Suprapubic skin (tissue), 4 donors: Measurements from ENCODE around the gene TTC39A. TPM values are rescaled to one million over a fixed set of nuclear protein-coding genes. Genes with fewer than 3 reads are reported as not detected.

Experiments used
- DNase-seq, 2 donors: peaks; one replicate each; pipeline ENCODE4 v3.0.0-alpha.2; 2019; ENCODE audit warnings: low spot score in 2 of 2
- H3K27ac ChIP-seq: fragments of 200-600 bp; sonication (generic); one replicate; pipeline ENCODE4 v1.5.1; 2019
- H3K27me3 ChIP-seq: fragments of 200-600 bp; sonication (generic); one replicate; pipeline ENCODE4 v1.5.1; 2019
- H3K36me3 ChIP-seq: fragments of 200-600 bp; sonication (generic); one replicate; pipeline ENCODE4 v1.5.1; 2019
- H3K4me1 ChIP-seq: fragments of 200-600 bp; sonication (generic); one replicate; pipeline ENCODE4 v1.5.1; 2019
- H3K4me3 ChIP-seq: fragments of 200-600 bp; sonication (generic); one replicate; pipeline ENCODE4 v1.5.1; 2019; ENCODE audit warnings: mild to moderate bottlenecking
- H3K9me3 ChIP-seq: fragments of 200-600 bp; sonication (generic); one replicate; pipeline ENCODE4 v1.5.1; 2019
- CTCF ChIP-seq, 2 donors: fragments of 200-600 bp in 1 of 2; fragments of 450-650 bp in 1 of 2; sonication (generic) in 1 of 2; IDR thresholded peaks; one replicate each; pipeline ENCODE4 v1.5.1; 2016 to 2019; ENCODE audit warnings: antibody characterized with exemption in 2 of 2, mild to moderate bottlenecking in 1 of 2, moderate library complexity in 1 of 2
- EP300 ChIP-seq: sonication (generic); formaldehyde crosslinking; IDR thresholded peaks from one replicate; pipeline ENCODE4 v1.6.1; 2017; ENCODE audit warnings: antibody characterized with exemption
- POLR2A ChIP-seq, 2 donors: fragments of 450-650 bp; IDR thresholded peaks; one replicate each; pipeline ENCODE4 v1.6.1; 2017; ENCODE audit warnings: antibody characterized with exemption in 2 of 2, mild to moderate bottlenecking in 2 of 2, moderate library complexity in 2 of 2
- POLR2AphosphoS5 ChIP-seq, 3 donors: sonication (generic); formaldehyde crosslinking; IDR thresholded peaks; one replicate each; pipeline ENCODE4 v1.6.1; 2017; ENCODE audit warnings: antibody characterized with exemption in 3 of 3
- WGBS: methylation state at CpG from one replicate; pipeline ENCODE4 v1.1.5; 2018; 5-methylcytosine and 5-hydroxymethylcytosine counted together
- total RNA-seq, 4 donors: library from RNA; depleted of rRNA; stranded (reverse); fragments of >200 nt; gene quantifications; one replicate each; pipeline ENCODE4 v1.1.0, GENCODE V29; 2016

Gene TTC39A
- total RNA-seq, 4 donors from 2014 or later = 9.4 to 16.3 (median 13.1) TPM

GRCh38 chr1:51276286-51276685 is 54.1 kb downstream of the TTC39A start:
- no peak for DNase-seq
- no peaks in the 10 kb centered on the region for H3K4me1 ChIP-seq
- H3K36me3 ChIP-seq = peaks cover 14% of the 10 kb centered on the region
- no peak overlapping the region for H3K4me3 ChIP-seq
- no peak overlapping the region for H3K27ac ChIP-seq
- no peaks in the 10 kb centered on the region for H3K27me3 ChIP-seq
- WGBS = 89% methylated on average over 7 of the region's 7 CpGs
- H3K9me3 ChIP-seq = no peaks in the 10 kb centered on the region
- no peak for TF ChIP-seq EP300
- TF ChIP-seq CTCF (IDR thresholded peaks at IDR 0.05) = no peak
- no peak for TF ChIP-seq POLR2AphosphoS5 (IDR thresholded peaks at IDR 0.05)
- TF ChIP-seq POLR2A (IDR thresholded peaks at IDR 0.05) = no peak

GRCh38 chr1:51274676-51275075 is 55.7 kb downstream of the TTC39A start:
- H3K36me3 ChIP-seq = peaks cover 25% of the 10 kb centered on the region
- H3K9me3 ChIP-seq = no peaks in the 10 kb centered on the region
- 97% methylated on average over 6 of the region's 6 CpGs for WGBS

GRCh38 chr1:51272916-51273315 is 57.4 kb downstream of the TTC39A start:
- Histone ChIP-seq H3K4me1 (no peaks in the 10 kb centered on the region), H3K36me3 (peaks cover 25% of the 10 kb centered on the region), H3K4me3 (no peak overlapping the region), H3K9me3 (no peaks in the 10 kb centered on the region), H3K27me3 (no peaks in the 10 kb centered on the region), H3K27ac (no peak overlapping the region)
- TF ChIP-seq POLR2AphosphoS5 (IDR thresholded peaks at IDR 0.05) = no peak
- TF ChIP-seq CTCF (IDR thresholded peaks at IDR 0.05) = no peak
- no peak for TF ChIP-seq POLR2A (IDR thresholded peaks at IDR 0.05)
- no peak for TF ChIP-seq EP300
- DNase-seq = no peak

More at GRCh38 chr1:51274676-51275075, 55.7 kb downstream of the TTC39A start:
- Histone ChIP-seq H3K27me3 (no peaks in the 10 kb centered on the region), H3K27ac (no peak overlapping the region), H3K4me1 (no peaks in the 10 kb centered on the region), H3K4me3 (no peak overlapping the region)
- DNase-seq = no peak
- TF ChIP-seq EP300 (no peak), CTCF (IDR thresholded peaks at IDR 0.05) (no peak), POLR2A (IDR thresholded peaks at IDR 0.05) (no peak), POLR2AphosphoS5 (IDR thresholded peaks at IDR 0.05) (no peak)

GRCh38 chr1:51270751-51271150 is 59.6 kb downstream of the TTC39A start:
- peaks cover 7% of the 10 kb centered on the region for H3K4me1 ChIP-seq
- no peak for DNase-seq
- no peaks in the 10 kb centered on the region for H3K9me3 ChIP-seq
- H3K36me3 ChIP-seq = peaks cover 18% of the 10 kb centered on the region
- no peaks in the 10 kb centered on the region for H3K27me3 ChIP-seq
- no peak for TF ChIP-seq POLR2A (IDR thresholded peaks at IDR 0.05)
- TF ChIP-seq POLR2AphosphoS5 (IDR thresholded peaks at IDR 0.05) = no peak
- TF ChIP-seq CTCF (IDR thresholded peaks at IDR 0.05) = no peak
- no peak for TF ChIP-seq EP300
- H3K27ac ChIP-seq = no peak overlapping the region
- no peak overlapping the region for H3K4me3 ChIP-seq

GRCh38 chr1:51268634-51269033 is 61.7 kb downstream of the TTC39A start:
- Histone ChIP-seq H3K4me3 (no peak overlapping the region), H3K4me1 (peaks cover 21% of the 10 kb centered on the region), H3K27ac (no peak overlapping the region), H3K27me3 (no peaks in the 10 kb centered on the region), H3K36me3 (peaks cover 11% of the 10 kb centered on the region), H3K9me3 (no peaks in the 10 kb centered on the region)
- DNase-seq = no peak
- TF ChIP-seq EP300 (no peak), POLR2A (IDR thresholded peaks at IDR 0.05) (no peak), POLR2AphosphoS5 (IDR thresholded peaks at IDR 0.05) (no peak), CTCF (IDR thresholded peaks at IDR 0.05) (no peak)
- 59% methylated on average over 2 of the region's 2 CpGs for WGBS
